HCT116 (cell line): ENCODE data around the gene SMS. TPM values are rescaled to one million over a fixed set of nuclear protein-coding genes. Genes with fewer than 3 reads are reported as not detected.

ENCODE experiments used
- ATAC-seq: fragments of 200-7000 bp; cut with Tn5 transposase; 2 replicates; pipeline ENCODE4 v1.9.1; 2020; ENCODE audit warnings: mild to moderate bottlenecking, moderate library complexity
- BruUV-seq: library from RNA; stranded (reverse); fragments of 400-500 nt; replicated peaks from 2 replicates; lab custom pipeline; 2021; lab: Mats Ljungman, UMichigan
- CTCF ChIA-PET: fragments of 300-600 bp; sonication (Branson Sonifier 250); formaldehyde crosslinking; loops from one replicate; lab custom pipeline; 2021; ENCODE audit warnings: antibody characterized with exemption; lab: Charles Lee
- POLR2A ChIA-PET: fragments of 300-600, 350-600 bp; sonication (Branson Sonifier 250); formaldehyde crosslinking; loops from one replicate; lab custom pipeline; 2021; ENCODE audit warnings: antibody characterized with exemption; lab: Charles Lee
- RAD21 ChIA-PET, 2 experiments: fragments of 300-600 bp; sonication (Branson Sonifier 250); formaldehyde crosslinking; loops; one replicate each; lab custom pipeline; 2023; ENCODE audit warnings: low total read pairs in 2 of 2; ENCODE audit not compliant: uncharacterized antibody in 2 of 2, unreplicated experiment in 2 of 2, low non-redundant PET in 1 of 2; lab: Charles Lee
- DNase-seq: peaks from one replicate; pipeline ENCODE4 v3.0.0-alpha.2; 2010; ENCODE audit warnings: low read depth, low spot score
- H2AFZ ChIP-seq: fragments of 200-600 bp; shearing (Covaris generic), sonication (generic); 2 replicates; pipeline ENCODE4 v1.6.1; 2017; ENCODE audit warnings: low read depth, mixed run types, mixed read lengths, antibody characterized with exemption, low read length; ENCODE audit not compliant: poor library complexity, severe bottlenecking
- H3K27ac ChIP-seq: 2 replicates; pipeline ENCODE4 v1.5.1; 2012; ENCODE audit warnings: low read depth, low read length
- H3K27me3 ChIP-seq: fragments of 200-600 bp; sonication (generic); 2 replicates; pipeline ENCODE4 v1.6.1; 2016; ENCODE audit warnings: mixed run types, low read length, mixed read lengths; ENCODE audit not compliant: insufficient read depth
- H3K36me3 ChIP-seq, 2 experiments: fragments of 200-500 bp in 1 of 2; fragments of 200-600 bp in 1 of 2; sonication (Bioruptor generic) in 1 of 2; sonication (generic) in 1 of 2; 2 replicates each; pipeline versions ENCODE4 v1.5.1 to v1.6.1; 2014 to 2016; ENCODE audit warnings: low read length in 2 of 2, inconsistent platforms in 1 of 2, mixed read lengths in 1 of 2, mixed run types in 1 of 2; ENCODE audit not compliant: insufficient read depth in 2 of 2, control insufficient read depth in 1 of 2
- H3K4me1 ChIP-seq, 2 experiments: fragments of 200-600 bp in 1 of 2; sonication (generic) in 1 of 2; 2 replicates each; pipeline versions ENCODE4 v1.5.1 to v1.6.1; 2012 to 2017; ENCODE audit warnings: low read length in 2 of 2, inconsistent platforms in 1 of 2, mild to moderate bottlenecking in 1 of 2, mixed read lengths in 1 of 2, mixed run types in 1 of 2, moderate library complexity in 1 of 2; ENCODE audit not compliant: insufficient read depth in 2 of 2, control insufficient read depth in 1 of 2
- H3K4me2 ChIP-seq: fragments of 200-600 bp; sonication (generic); 2 replicates; pipeline ENCODE4 v1.6.1; 2017; ENCODE audit warnings: mixed run types, low read length, mixed read lengths
- H3K4me3 ChIP-seq, 2 experiments: fragments of 200-600 bp in 1 of 2; sonication (generic) in 1 of 2; replicated peaks in 1 of 2; 2 replicates each; pipeline ENCODE4 v1.5.1; 2011 to 2016; ENCODE audit warnings: low read length in 2 of 2, control low read depth in 1 of 2, low read depth in 1 of 2, mild to moderate bottlenecking in 1 of 2, mixed read lengths in 1 of 2, mixed run types in 1 of 2
- H3K79me2 ChIP-seq: fragments of 200-600 bp; sonication (generic); 2 replicates; pipeline ENCODE4 v1.6.1; 2017; ENCODE audit warnings: mild to moderate bottlenecking, mixed run types, low read length, moderate library complexity, mixed read lengths; ENCODE audit not compliant: insufficient read depth
- H3K9ac ChIP-seq: fragments of 200-600 bp; sonication (generic); 2 replicates; pipeline ENCODE4 v1.6.1; 2016; ENCODE audit warnings: low read length, mixed read lengths
- H3K9me2 ChIP-seq: fragments of 200-600 bp; sonication (generic), shearing (Covaris generic); 2 replicates; pipeline ENCODE4 v1.6.1; 2017; ENCODE audit warnings: mixed run types, mild to moderate bottlenecking, moderate library complexity; ENCODE audit not compliant: insufficient read depth
- H3K9me3 ChIP-seq, 2 experiments: fragments of 200-500 bp in 1 of 2; fragments of 200-600 bp in 1 of 2; sonication (Bioruptor generic) in 1 of 2; sonication (generic) in 1 of 2; 2 replicates each; pipeline ENCODE4 v1.6.1; 2014 to 2017; ENCODE audit warnings: low read length in 2 of 2, mixed read lengths in 2 of 2, inconsistent platforms in 1 of 2, low read depth in 1 of 2, mild to moderate bottlenecking in 1 of 2, mixed run types in 1 of 2, moderate library complexity in 1 of 2; ENCODE audit not compliant: control insufficient read depth in 1 of 2, insufficient read depth in 1 of 2
- H4K20me1 ChIP-seq: fragments of 200-600 bp; sonication (generic), shearing (Covaris generic); 2 replicates; pipeline ENCODE4 v1.6.1; 2017; ENCODE audit warnings: mixed run types, mild to moderate bottlenecking, moderate library complexity; ENCODE audit not compliant: insufficient read depth
- CBX3 ChIP-seq: IDR thresholded peaks from 2 replicates; pipeline ENCODE4 v1.6.1; 2012; ENCODE audit warnings: low read depth
- EGR1 ChIP-seq: IDR thresholded peaks from 2 replicates; pipeline ENCODE4 v1.6.1; 2012; ENCODE audit warnings: low read depth
- EZH2phosphoT487 ChIP-seq: fragments of 200-600 bp; IDR thresholded peaks from 2 replicates; pipeline ENCODE4 v1.6.1; 2018; ENCODE audit warnings: antibody characterized with exemption, borderline replicate concordance
- POLR2AphosphoS5 ChIP-seq: IDR thresholded peaks from 2 replicates; pipeline ENCODE4 v1.6.1; 2011; ENCODE audit warnings: mild to moderate bottlenecking, low read depth, low read length, moderate library complexity
- SIN3A ChIP-seq: IDR thresholded peaks from 2 replicates; pipeline ENCODE4 v1.6.1; 2012; ENCODE audit warnings: low read depth
- SRF ChIP-seq: IDR thresholded peaks from 2 replicates; pipeline ENCODE4 v1.6.1; 2012; ENCODE audit warnings: low read depth
- TCF7L2 ChIP-seq: IDR thresholded peaks from 2 replicates; pipeline ENCODE4 v1.7.0; 2011; ENCODE audit warnings: borderline replicate concordance, inconsistent platforms; ENCODE audit not compliant: insufficient read depth, insufficient read length; ENCODE audit errors: extremely low read depth
- intact Hi-C: fragments of 100-400 bp; cut with micrococcal nuclease; formaldehyde crosslinking; loops from 2 replicates; pipeline ENCODE4 v1.10.0; 2022
- total RNA-seq: library from RNA; stranded (reverse); gene quantifications from one replicate; pipeline ENCODE4 v1.2.1, GENCODE V29; 2021; ENCODE audit not compliant: unreplicated experiment

The SMS gene
- total RNA-seq, 1 experiment from 2014 or later = 164 TPM

DNA sequence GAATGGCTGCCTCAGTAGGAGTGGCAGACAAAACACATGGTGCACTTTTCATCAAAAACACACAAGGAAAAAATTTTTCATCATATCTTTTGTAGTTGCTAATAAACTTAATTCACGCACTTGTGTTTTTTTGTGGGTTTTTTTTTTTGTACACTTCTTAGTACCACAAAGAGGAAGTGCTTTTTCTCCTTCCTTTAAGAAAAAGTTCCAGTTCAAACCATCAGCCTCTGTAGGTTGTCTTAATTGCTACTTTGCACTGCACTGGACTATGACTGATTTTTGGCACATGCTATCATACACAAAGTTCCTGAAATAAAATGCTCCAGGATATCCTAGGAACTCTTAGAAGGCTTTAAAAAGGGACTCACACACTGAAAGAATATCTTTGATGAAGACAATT lies 91.6 kb downstream of the SMS start, which contains the start of gene PHEX:
PHEX (plus strand) TSS at position 242 of the 400 bp plus-strand sequence. CDS start 681 bp downstream, outside the sequence.
- H3K4me3 ChIP-seq = no peak within 1 kb of the TSS
- no TSS peak for BruUV-seq
- POLR2A ChIA-PET = no interaction called here
- ATAC-seq (no peak), DNase-seq (no peak)
- no peak within 1 kb of the TSS for H2AFZ ChIP-seq
- no peaks in the 10 kb centered on the region for H3K4me1 ChIP-seq
- no peaks in the 10 kb centered on the region for H4K20me1 ChIP-seq
- H3K4me2 ChIP-seq = no peak within 1 kb of the TSS
- no peaks in the 10 kb centered on the region for H3K36me3 ChIP-seq
- no peaks in the 10 kb centered on the region for H3K9me2 ChIP-seq
- no peaks in the 10 kb centered on the region for H3K79me2 ChIP-seq
- intact Hi-C loops = no loop called here
- RAD21 ChIA-PET = no interaction called here
- H3K9me3 ChIP-seq = no peaks in the 10 kb centered on the region
- no peaks in the 10 kb centered on the region for H3K27me3 ChIP-seq
- H3K27ac ChIP-seq = no peak within 1 kb of the TSS
- TF ChIP-seq EZH2phosphoT487 = no peak
- no peak for TF ChIP-seq POLR2AphosphoS5
- no peak for TF ChIP-seq EGR1
- CTCF ChIA-PET = no interaction called here
- H3K9ac ChIP-seq = no peak within 1 kb of the TSS

DNA sequence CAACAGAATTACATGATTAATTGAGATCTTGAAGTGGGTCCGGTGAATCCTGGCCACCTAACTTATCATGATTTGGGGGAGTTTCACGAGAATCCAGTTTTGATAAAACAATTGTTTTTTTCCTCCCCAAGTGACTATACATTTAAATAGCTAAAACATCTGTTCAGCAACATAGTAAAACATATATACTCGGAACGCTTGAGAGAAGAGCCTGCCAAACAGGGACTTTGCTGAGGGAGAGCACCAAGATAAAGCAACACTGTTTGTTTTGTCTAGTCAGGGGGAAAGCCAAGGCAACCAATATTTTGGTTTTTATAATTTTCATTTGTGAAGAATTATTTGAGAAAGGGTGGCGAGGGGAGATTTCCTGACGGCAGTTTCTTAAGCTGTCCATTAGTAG lies 92.0 kb downstream of the SMS start:
- no peak overlapping the region for H2AFZ ChIP-seq
- H3K9me3 ChIP-seq = no peaks in the 10 kb centered on the region
- no peaks in the 10 kb centered on the region for H3K36me3 ChIP-seq
- intact Hi-C loops = no loop called here
- H3K9ac ChIP-seq = no peak overlapping the region
- H3K9me2 ChIP-seq = no peaks in the 10 kb centered on the region
- DNase-seq (no peak), ATAC-seq (no peak)
- H3K27ac ChIP-seq = no peak overlapping the region
- no peak overlapping the region for H3K4me3 ChIP-seq
- POLR2A ChIA-PET = no interaction called here
- H3K79me2 ChIP-seq = no peaks in the 10 kb centered on the region
- RAD21 ChIA-PET = no interaction called here
- CTCF ChIA-PET = no interaction called here
- no peaks in the 10 kb centered on the region for H3K27me3 ChIP-seq
- TF ChIP-seq CBX3 (no peak), POLR2AphosphoS5 (no peak), SIN3A (no peak), SRF (no peak), TCF7L2 (no peak)
- BruUV-seq = no TSS peak
- no peaks in the 10 kb centered on the region for H3K4me1 ChIP-seq
- no peak overlapping the region for H3K4me2 ChIP-seq
- H4K20me1 ChIP-seq = no peaks in the 10 kb centered on the region
